GM12878 (cell line): Measurements from ENCODE around the gene PRR15L. TPM values are rescaled to one million over a fixed set of nuclear protein-coding genes. Genes with fewer than 3 reads are reported as not detected.

Source experiments
- ATAC-seq: fragments of 200-7000 bp; cut with Tn5 transposase; 3 replicates; pipeline ENCODE4 v1.9.1; 2020; ENCODE audit warnings: mild to moderate bottlenecking, moderate library complexity
- BruUV-seq: library from RNA; stranded (reverse); fragments of 400-500 nt; replicated peaks from 2 replicates; lab custom pipeline; 2021; lab: Mats Ljungman, UMichigan
- CTCF ChIA-PET: fragments of 300-600 bp; sonication (Branson Sonifier 250); formaldehyde crosslinking; extraction: SDS; loops from one replicate; lab custom pipeline; 2021; ENCODE audit warnings: inconsistent platforms; lab: Yijun Ruan, JAX
- POLR2A ChIA-PET: fragments of 350-600 bp; formaldehyde crosslinking; extraction: SDS; loops from one replicate; lab custom pipeline; 2021; ENCODE audit warnings: inconsistent platforms; lab: Charles Lee
- RAD21 ChIA-PET: fragments of 300-600 bp; sonication (Branson Sonifier 250); formaldehyde crosslinking; loops from one replicate; lab custom pipeline; 2023; ENCODE audit warnings: antibody characterized with exemption; ENCODE audit not compliant: unreplicated experiment; lab: Charles Lee
- SMC1A ChIA-PET: fragments of 300-600 bp; sonication (Branson Sonifier 250); formaldehyde crosslinking; loops from one replicate; lab custom pipeline; 2023; ENCODE audit not compliant: unreplicated experiment, uncharacterized antibody; lab: Charles Lee
- DNase-seq: peaks from one replicate; pipeline ENCODE4 v3.0.0-alpha.2; 2011; ENCODE audit warnings: low read depth, low spot score
- FAIRE-seq: peaks from 3 replicates; lab custom pipeline; 2011; peaks lifted over from hg19 to GRCh38; lab: Jason Lieb, UNC
- H2AFZ ChIP-seq: 2 replicates; pipeline ENCODE4 v1.6.0; 2011; ENCODE audit warnings: low read depth, low read length, control low read depth; ENCODE audit not compliant: control insufficient read depth
- H3K27ac ChIP-seq: 2 replicates; pipeline ENCODE4 v1.5.1; 2011; ENCODE audit warnings: control low read depth; ENCODE audit not compliant: control insufficient read depth, insufficient read depth
- H3K27me3 ChIP-seq, 2 experiments: replicated peaks in 1 of 2; 2 replicates each; pipeline versions ENCODE4 v1.6.0 to v1.6.1; 2011; ENCODE audit warnings: low read length in 1 of 2; ENCODE audit not compliant: control insufficient read depth in 2 of 2, insufficient read depth in 2 of 2
- H3K36me3 ChIP-seq, 2 experiments: 2 replicates each; pipeline ENCODE4 v1.5.1; 2011; ENCODE audit warnings: low read length in 1 of 2; ENCODE audit not compliant: control insufficient read depth in 2 of 2, insufficient read depth in 2 of 2
- H3K4me1 ChIP-seq: 2 replicates; pipeline ENCODE4 v1.6.1; 2011; ENCODE audit warnings: mild to moderate bottlenecking, low read length, moderate library complexity, mixed read lengths; ENCODE audit not compliant: control insufficient read depth, insufficient read depth
- H3K4me2 ChIP-seq: 2 replicates; pipeline ENCODE4 v1.6.0; 2011; ENCODE audit warnings: control low read depth; ENCODE audit not compliant: control insufficient read depth, insufficient read depth
- H3K4me3 ChIP-seq: fragments of 200-600 bp; sonication (generic); 2 replicates; pipeline ENCODE4 v1.5.1; 2016
- H3K79me2 ChIP-seq: 2 replicates; pipeline ENCODE4 v1.6.0; 2011; ENCODE audit warnings: low read length; ENCODE audit not compliant: control insufficient read depth, insufficient read depth
- H3K9ac ChIP-seq: 2 replicates; pipeline ENCODE4 v1.8.0; 2011; ENCODE audit warnings: low read length, control low read depth, mixed read lengths; ENCODE audit not compliant: control insufficient read depth, insufficient read depth
- H3K9me3 ChIP-seq: replicated peaks from 3 replicates; pipeline ENCODE4 v1.5.1; 2011; ENCODE audit warnings: mild to moderate bottlenecking, low read length; ENCODE audit not compliant: control insufficient read depth, insufficient read depth
- H4K20me1 ChIP-seq: 2 replicates; pipeline ENCODE4 v1.6.0; 2011; ENCODE audit not compliant: control insufficient read depth, insufficient read depth
- EZH2 ChIP-seq: IDR thresholded peaks from 2 replicates; pipeline ENCODE4 v1.6.1; 2012; ENCODE audit warnings: low read depth, mild to moderate bottlenecking, control low read depth, inconsistent platforms, low read length, borderline replicate concordance; ENCODE audit not compliant: control insufficient read depth
- JUNB ChIP-seq: IDR thresholded peaks from 2 replicates; pipeline ENCODE4 v1.6.1; 2016; ENCODE audit warnings: antibody characterized with exemption, mild to moderate bottlenecking
- KAT2A ChIP-seq: conservative IDR thresholded peaks from 2 replicates; pipeline ENCODE4 v1.6.1; 2011; ENCODE audit warnings: low read depth, low read length; ENCODE audit not compliant: control insufficient read depth
- MEF2A ChIP-seq: IDR thresholded peaks from 2 replicates; pipeline ENCODE4 v1.6.1; 2011; ENCODE audit warnings: low read depth, mild to moderate bottlenecking, low read length, moderate library complexity; ENCODE audit not compliant: insufficient read depth
- MYB ChIP-seq: fragments of 150-350 bp; IDR thresholded peaks from 2 replicates; pipeline ENCODE4 v1.6.1; 2014; ENCODE audit warnings: mild to moderate bottlenecking, low read depth, low read length, borderline replicate concordance
- NFXL1 ChIP-seq: fragments of 450-650 bp; IDR thresholded peaks from 2 replicates; pipeline ENCODE4 v1.6.1; 2017; ENCODE audit warnings: antibody characterized with exemption, mild to moderate bottlenecking, borderline replicate concordance
- NR2C2 ChIP-seq: IDR thresholded peaks from 2 replicates; pipeline ENCODE4 v1.6.1; 2011; ENCODE audit warnings: borderline replicate concordance, low read depth; ENCODE audit not compliant: control insufficient read depth, insufficient read length
- PAX5 ChIP-seq: IDR thresholded peaks from 2 replicates; pipeline ENCODE4 v1.6.1; 2011; ENCODE audit warnings: low read depth, low read length, borderline replicate concordance
- ZBED1 ChIP-seq: IDR thresholded peaks from 2 replicates; pipeline ENCODE4 v1.6.1; 2016; ENCODE audit warnings: borderline replicate concordance
- ZNF384 ChIP-seq: IDR thresholded peaks from 2 replicates; pipeline ENCODE4 v1.6.1; 2012; ENCODE audit warnings: low read depth, mild to moderate bottlenecking, low read length, improper control_type of control experiment, borderline replicate concordance
- ZZZ3 ChIP-seq: IDR thresholded peaks from 2 replicates; pipeline ENCODE4 v1.6.1; 2011; ENCODE audit warnings: low read depth; ENCODE audit not compliant: control insufficient read depth, insufficient read length
- WGBS: methylation state at CpG from one replicate; pipeline ENCODE4 v1.1.6; 2016; ENCODE audit warnings: low lambda C conversion rate; ENCODE audit not compliant: insufficient replicate concordance, insufficient coverage; ENCODE audit errors: missing lambda C conversion rate; 5-methylcytosine and 5-hydroxymethylcytosine counted together
- in situ Hi-C: fragments of 300-500 bp; cut with MboI; formaldehyde crosslinking; loops from 9 replicates; pipeline ENCODE4 v1.14.3; 2018; ENCODE audit warnings: mixed read lengths
- intact Hi-C: fragments of 100-400 bp; cut with micrococcal nuclease; formaldehyde crosslinking; loops from one replicate; pipeline ENCODE4 v1.14.2; 2022; ENCODE audit not compliant: unreplicated experiment
- polyA plus RNA-seq, 11 experiments: library from polyadenylated mRNA; depleted of rRNA in 4 of 11; unstranded in 6 of 11; stranded (reverse) in 5 of 11; fragments of >200 nt; fragmentation: Nextera tagmentation in 4 of 11; fragmentation: Illumina TruSeq in 1 of 11; extraction: Ambion mirVana in 4 of 11; extraction: Trizol in 1 of 11; gene quantifications; 1 replicate in 1 of 11; 2 replicates in 10 of 11; pipeline versions ENCODE4 v1.2.1 to v1.2.3, GENCODE V29; 2011 to 2016; ENCODE audit warnings: inconsistent platforms in 2 of 11, missing spikeins in 2 of 11, low read depth in 1 of 11
- total RNA-seq, 4 experiments: library from RNA; depleted of rRNA in 3 of 4; stranded (reverse); fragments of >200 nt in 3 of 4; fragmentation: Illumina TruSeq in 1 of 4; extraction: Trizol in 1 of 4; gene quantifications; 2 replicates each; pipeline versions ENCODE4 v1.2.1 to v1.2.3, GENCODE V29; 2013 to 2021
- TF ChIP-seq, protein P1 (sequence below): fragments of 450-650 bp; IDR thresholded peaks from 2 replicates; pipeline ENCODE4 v1.6.1; 2017; ENCODE audit warnings: mild to moderate bottlenecking, moderate library complexity

PRR15L gene
- total and polyA plus RNA-seq, 10 of the 15 experiments (the other 5 are each of a cell fraction or from before 2014, with no cell fraction given) = 0.11 to 0.18 TPM; not detected in 8

DNA sequence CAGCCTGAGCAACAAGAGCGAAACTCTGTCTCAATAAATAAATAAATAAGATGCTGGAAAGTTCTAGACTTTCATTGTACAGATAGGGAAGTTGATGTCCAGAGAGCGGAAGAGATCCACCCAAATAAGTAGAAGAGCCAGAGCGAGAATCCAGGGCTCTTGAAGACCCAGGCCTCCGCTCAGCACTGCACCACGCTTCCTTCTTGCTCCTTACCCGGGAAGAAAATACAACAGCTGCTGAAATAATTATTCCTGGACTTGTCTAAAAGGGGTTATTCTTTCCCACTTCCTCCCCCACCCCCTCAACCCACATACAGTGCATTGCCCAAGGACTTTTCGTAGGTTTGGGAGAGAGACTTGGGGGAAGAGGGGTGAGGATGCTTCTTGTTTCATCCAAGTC, 39.9 kb upstream of the PRR15L start:
- ATAC-seq = no peak
- in situ Hi-C loops = no loop called here
- H3K4me2 ChIP-seq = no peak overlapping the region
- CTCF ChIA-PET = interaction anchor here (4.7 kb wide), 1 partner anchor 14 kb away, joined by 23 read pairs; no protein-coding TSS in a partner anchor
- no peak overlapping the region for H3K27ac ChIP-seq
- WGBS = 38% methylated on average over 7 of the region's 7 CpGs
- intact Hi-C loops = no loop called here
- BruUV-seq = no TSS peak
- H3K4me3 ChIP-seq = no peak overlapping the region
- H3K9ac ChIP-seq = no peak overlapping the region
- RAD21 ChIA-PET = no interaction called here
- no peak overlapping the region for H2AFZ ChIP-seq
- no peaks in the 10 kb centered on the region for H4K20me1 ChIP-seq
- H3K4me1 ChIP-seq = peaks cover 14% of the 10 kb centered on the region
- POLR2A ChIA-PET = no interaction called here
- H3K9me3 ChIP-seq = no peaks in the 10 kb centered on the region
- TF ChIP-seq KAT2A (no peak), JUNB (no peak), PAX5 (no peak), ZBED1 (no peak), ZZZ3 (no peak), NFXL1 (no peak), EZH2 (no peak), NR2C2 (no peak), MYB (no peak), ZNF384 (no peak), MEF2A (no peak)
- TF ChIP-seq, protein P1, sequence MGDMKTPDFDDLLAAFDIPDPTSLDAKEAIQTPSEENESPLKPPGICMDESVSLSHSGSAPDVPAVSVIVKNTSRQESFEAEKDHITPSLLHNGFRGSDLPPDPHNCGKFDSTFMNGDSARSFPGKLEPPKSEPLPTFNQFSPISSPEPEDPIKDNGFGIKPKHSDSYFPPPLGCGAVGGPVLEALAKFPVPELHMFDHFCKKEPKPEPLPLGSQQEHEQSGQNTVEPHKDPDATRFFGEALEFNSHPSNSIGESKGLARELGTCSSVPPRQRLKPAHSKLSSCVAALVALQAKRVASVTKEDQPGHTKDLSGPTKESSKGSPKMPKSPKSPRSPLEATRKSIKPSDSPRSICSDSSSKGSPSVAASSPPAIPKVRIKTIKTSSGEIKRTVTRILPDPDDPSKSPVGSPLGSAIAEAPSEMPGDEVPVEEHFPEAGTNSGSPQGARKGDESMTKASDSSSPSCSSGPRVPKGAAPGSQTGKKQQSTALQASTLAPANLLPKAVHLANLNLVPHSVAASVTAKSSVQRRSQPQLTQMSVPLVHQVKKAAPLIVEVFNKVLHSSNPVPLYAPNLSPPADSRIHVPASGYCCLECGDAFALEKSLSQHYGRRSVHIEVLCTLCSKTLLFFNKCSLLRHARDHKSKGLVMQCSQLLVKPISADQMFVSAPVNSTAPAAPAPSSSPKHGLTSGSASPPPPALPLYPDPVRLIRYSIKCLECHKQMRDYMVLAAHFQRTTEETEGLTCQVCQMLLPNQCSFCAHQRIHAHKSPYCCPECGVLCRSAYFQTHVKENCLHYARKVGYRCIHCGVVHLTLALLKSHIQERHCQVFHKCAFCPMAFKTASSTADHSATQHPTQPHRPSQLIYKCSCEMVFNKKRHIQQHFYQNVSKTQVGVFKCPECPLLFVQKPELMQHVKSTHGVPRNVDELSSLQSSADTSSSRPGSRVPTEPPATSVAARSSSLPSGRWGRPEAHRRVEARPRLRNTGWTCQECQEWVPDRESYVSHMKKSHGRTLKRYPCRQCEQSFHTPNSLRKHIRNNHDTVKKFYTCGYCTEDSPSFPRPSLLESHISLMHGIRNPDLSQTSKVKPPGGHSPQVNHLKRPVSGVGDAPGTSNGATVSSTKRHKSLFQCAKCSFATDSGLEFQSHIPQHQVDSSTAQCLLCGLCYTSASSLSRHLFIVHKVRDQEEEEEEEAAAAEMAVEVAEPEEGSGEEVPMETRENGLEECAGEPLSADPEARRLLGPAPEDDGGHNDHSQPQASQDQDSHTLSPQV = no peak
- SMC1A ChIA-PET = interaction anchor here (9.5 kb wide), 1 partner anchor 19 kb away, joined by 97 read pairs; no protein-coding TSS in a partner anchor
- no peaks in the 10 kb centered on the region for H3K36me3 ChIP-seq
- DNase-seq = no peak
- FAIRE-seq = no peak
- no peaks in the 10 kb centered on the region for H3K27me3 ChIP-seq
- no peaks in the 10 kb centered on the region for H3K79me2 ChIP-seq
